ENCODE measurements around the gene GABPB1. TPM values are rescaled to one million over a fixed set of nuclear protein-coding genes. Genes with fewer than 3 reads are reported as not detected.

The GABPB1 gene
- total RNA-seq, 1 donor from 2014 or later, result 15.9 TPM

- Mint-ChIP-seq H3K4me3 (ENCODE audit: unreplicated experiment) (no peak overlapping the region), H3K36me3 (ENCODE audit: unreplicated experiment) (no peaks in the 10 kb centered on the region), H3K27ac (ENCODE audit: unreplicated experiment) (no peak overlapping the region), H3K27me3 (ENCODE audit: unreplicated experiment) (no peaks in the 10 kb centered on the region), H3K9me3 (ENCODE audit: unreplicated experiment) (no peaks in the 10 kb centered on the region), H3K4me1 (ENCODE audit: unreplicated experiment) (no peaks in the 10 kb centered on the region)
- no peak for TF ChIP-seq CTCF (IDR thresholded peaks at IDR 0.05)
- no peak for DNase-seq (ENCODE audit: extremely low spot score, unreplicated experiment)
Measured at GRCh38 chr15:50233192-50233736, 121.7 kb downstream of the GABPB1 start.

GRCh38 chr15:50232791-50233190, 122.2 kb downstream of the GABPB1 start:
- no peak for DNase-seq (ENCODE audit: extremely low spot score, unreplicated experiment)
- TF ChIP-seq CTCF (IDR thresholded peaks at IDR 0.05), result no peak
- no peaks in the 10 kb centered on the region for H3K9me3 Mint-ChIP-seq (ENCODE audit: unreplicated experiment)
- no peak overlapping the region for H3K27ac Mint-ChIP-seq (ENCODE audit: unreplicated experiment)
- H3K4me3 Mint-ChIP-seq (ENCODE audit: unreplicated experiment), result no peak overlapping the region
- H3K4me1 Mint-ChIP-seq (ENCODE audit: unreplicated experiment), result no peaks in the 10 kb centered on the region
- H3K36me3 Mint-ChIP-seq (ENCODE audit: unreplicated experiment), result no peaks in the 10 kb centered on the region
- no peaks in the 10 kb centered on the region for H3K27me3 Mint-ChIP-seq (ENCODE audit: unreplicated experiment)

DNA sequence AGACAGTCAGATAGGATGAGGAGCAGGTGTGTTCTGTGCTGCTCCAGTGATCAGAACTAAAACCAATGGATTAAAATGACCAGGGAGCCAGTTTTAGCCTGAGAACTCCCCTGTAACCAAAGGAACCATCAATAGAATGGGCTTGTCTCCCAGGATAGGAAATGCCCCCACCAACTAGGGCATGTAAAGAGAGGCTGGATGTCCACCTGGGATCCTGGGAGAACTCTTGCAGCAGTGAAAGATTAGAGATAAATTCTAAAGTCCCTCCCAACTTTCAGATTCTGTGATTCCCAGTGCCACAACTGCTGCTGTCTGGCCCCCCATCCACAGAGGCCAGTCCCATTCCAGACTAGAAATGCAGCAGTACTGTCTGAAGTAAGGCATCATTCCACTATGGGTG, 123.2 kb downstream of the GABPB1 start:
- H3K4me3 Mint-ChIP-seq (ENCODE audit: unreplicated experiment), result no peak overlapping the region
- no peak for DNase-seq (ENCODE audit: extremely low spot score, unreplicated experiment)
- TF ChIP-seq CTCF (IDR thresholded peaks at IDR 0.05), result no peak
- H3K36me3 Mint-ChIP-seq (ENCODE audit: unreplicated experiment), result no peaks in the 10 kb centered on the region
- no peak overlapping the region for H3K27ac Mint-ChIP-seq (ENCODE audit: unreplicated experiment)
- no peaks in the 10 kb centered on the region for H3K27me3 Mint-ChIP-seq (ENCODE audit: unreplicated experiment)
- H3K4me1 Mint-ChIP-seq (ENCODE audit: unreplicated experiment), result no peaks in the 10 kb centered on the region
- H3K9me3 Mint-ChIP-seq (ENCODE audit: unreplicated experiment), result no peaks in the 10 kb centered on the region

DNA sequence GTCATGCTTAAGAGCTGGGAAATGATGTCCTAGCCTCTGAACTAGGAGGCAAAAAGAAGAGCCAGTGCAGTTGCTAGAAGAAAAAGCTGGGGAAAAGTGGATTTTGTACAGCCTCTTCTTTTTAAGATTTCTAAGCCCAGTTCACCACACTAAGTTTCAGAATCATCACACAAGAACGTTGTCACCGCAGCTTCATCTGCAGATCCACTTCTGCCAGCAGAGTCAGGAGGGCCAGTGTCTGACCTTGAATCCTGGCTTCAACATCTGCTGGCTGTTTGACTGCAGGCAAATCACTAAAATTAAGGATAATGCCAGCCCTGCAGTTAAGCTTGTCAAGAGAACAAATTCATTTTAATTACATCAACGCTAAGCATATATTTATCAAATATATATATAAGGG, 125.7 kb downstream of the GABPB1 start:
- Mint-ChIP-seq H3K9me3 (ENCODE audit: unreplicated experiment) (no peaks in the 10 kb centered on the region), H3K4me1 (ENCODE audit: unreplicated experiment) (no peaks in the 10 kb centered on the region), H3K27me3 (ENCODE audit: unreplicated experiment) (no peaks in the 10 kb centered on the region), H3K27ac (ENCODE audit: unreplicated experiment) (no peak overlapping the region), H3K4me3 (ENCODE audit: unreplicated experiment) (no peak overlapping the region), H3K36me3 (ENCODE audit: unreplicated experiment) (no peaks in the 10 kb centered on the region)
- no peak for DNase-seq (ENCODE audit: extremely low spot score, unreplicated experiment)
- no peak for TF ChIP-seq CTCF (IDR thresholded peaks at IDR 0.05)

DNA sequence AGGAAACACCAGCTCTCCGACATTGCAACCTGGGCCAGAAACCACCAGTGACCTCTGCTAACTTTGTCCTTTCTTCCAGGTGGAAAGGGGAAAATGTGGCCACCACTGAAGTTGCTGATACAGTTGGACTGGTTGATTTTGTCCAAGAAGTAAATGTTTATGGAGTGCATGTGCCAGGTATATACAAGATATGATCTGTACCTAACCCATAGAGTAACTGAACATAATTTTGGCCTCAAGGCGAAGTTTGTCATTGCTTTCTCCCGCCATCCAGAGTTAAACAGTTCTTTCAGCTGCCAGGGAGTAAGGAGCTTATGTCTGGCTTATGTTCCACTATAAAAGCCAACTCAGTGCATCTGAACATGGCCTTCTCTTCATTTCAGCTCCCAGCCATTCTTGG, 126.1 kb downstream of the GABPB1 start:
- no peaks in the 10 kb centered on the region for H3K36me3 Mint-ChIP-seq (ENCODE audit: unreplicated experiment)
- DNase-seq (ENCODE audit: extremely low spot score, unreplicated experiment), result no peak
- no peak overlapping the region for H3K4me3 Mint-ChIP-seq (ENCODE audit: unreplicated experiment)
- H3K4me1 Mint-ChIP-seq (ENCODE audit: unreplicated experiment), result no peaks in the 10 kb centered on the region
- H3K27ac Mint-ChIP-seq (ENCODE audit: unreplicated experiment), result no peak overlapping the region
- TF ChIP-seq CTCF (IDR thresholded peaks at IDR 0.05), result no peak
- no peaks in the 10 kb centered on the region for H3K27me3 Mint-ChIP-seq (ENCODE audit: unreplicated experiment)
- no peaks in the 10 kb centered on the region for H3K9me3 Mint-ChIP-seq (ENCODE audit: unreplicated experiment)
